ENCODE data around the gene NEDD4L.

Gene NEDD4L

DNA sequence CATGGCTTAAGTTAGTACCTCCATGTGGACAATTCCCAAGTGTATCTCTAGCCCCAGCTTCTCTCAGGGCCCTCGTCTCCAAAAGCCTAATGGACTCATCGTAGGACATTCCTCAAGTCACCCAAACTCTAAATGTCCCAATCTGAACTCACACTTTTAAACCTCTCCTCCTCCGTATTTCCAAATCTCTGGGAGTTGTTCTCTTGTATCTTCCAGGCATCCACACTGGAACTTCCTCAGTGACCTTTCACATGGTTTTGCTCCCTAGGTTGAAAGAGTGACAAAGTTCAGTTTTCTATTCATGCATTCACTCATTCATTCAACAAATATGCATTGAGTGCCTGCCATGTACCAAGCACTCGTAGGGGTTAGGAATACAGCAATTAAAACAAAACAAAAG, 364.6 kb downstream of the NEDD4L start:
- H3K9me3 Mint-ChIP-seq: no peaks in the 10 kb centered on the region
- no peak overlapping the region for H3K4me3 Mint-ChIP-seq
- no peaks in the 10 kb centered on the region for H3K36me3 Mint-ChIP-seq
- no peak for DNase-seq
- H3K4me1 Mint-ChIP-seq: no peaks in the 10 kb centered on the region
- CTCF ChIA-PET: no interaction called here
- H3K27ac Mint-ChIP-seq: no peak overlapping the region
- peaks cover 2% of the 10 kb centered on the region for H3K27me3 Mint-ChIP-seq

DNA sequence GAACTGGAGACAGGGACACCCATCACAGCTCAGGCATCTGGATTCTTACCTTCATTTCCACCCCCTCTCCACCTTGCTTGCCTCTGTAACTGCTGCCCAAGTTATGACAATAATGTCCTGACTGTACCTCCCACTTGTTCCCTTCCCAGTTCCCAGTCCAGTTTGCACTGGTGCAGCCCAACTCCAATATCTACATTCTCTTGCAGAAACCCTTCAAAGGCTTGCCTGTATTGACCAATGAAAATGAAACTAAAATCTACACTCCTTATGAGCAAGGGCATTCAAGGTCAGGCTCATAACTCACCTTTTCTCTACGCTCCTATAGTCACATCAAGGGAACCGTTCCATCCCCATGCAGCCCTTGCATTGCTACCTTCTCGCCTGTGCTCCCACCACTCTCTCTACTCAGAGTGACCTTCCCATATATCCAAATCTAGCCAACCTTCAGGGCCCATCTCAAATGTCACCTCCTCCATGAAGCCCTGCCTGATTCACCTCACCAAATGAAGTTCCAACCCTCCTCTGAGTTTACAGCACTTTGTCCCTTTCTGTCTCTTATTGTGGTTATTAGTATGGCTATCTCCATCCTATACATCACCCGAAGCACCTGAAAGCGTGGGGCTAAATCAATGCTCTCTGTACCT, 365.9 kb downstream of the NEDD4L start:
- DNase-seq: no peak
- peaks cover 14% of the 10 kb centered on the region for H3K27me3 Mint-ChIP-seq
- CTCF ChIA-PET: no interaction called here
- H3K4me3 Mint-ChIP-seq: no peak overlapping the region
- H3K36me3 Mint-ChIP-seq: no peaks in the 10 kb centered on the region
- no peak overlapping the region for H3K27ac Mint-ChIP-seq
- H3K9me3 Mint-ChIP-seq: no peaks in the 10 kb centered on the region
- no peaks in the 10 kb centered on the region for H3K4me1 Mint-ChIP-seq

DNA sequence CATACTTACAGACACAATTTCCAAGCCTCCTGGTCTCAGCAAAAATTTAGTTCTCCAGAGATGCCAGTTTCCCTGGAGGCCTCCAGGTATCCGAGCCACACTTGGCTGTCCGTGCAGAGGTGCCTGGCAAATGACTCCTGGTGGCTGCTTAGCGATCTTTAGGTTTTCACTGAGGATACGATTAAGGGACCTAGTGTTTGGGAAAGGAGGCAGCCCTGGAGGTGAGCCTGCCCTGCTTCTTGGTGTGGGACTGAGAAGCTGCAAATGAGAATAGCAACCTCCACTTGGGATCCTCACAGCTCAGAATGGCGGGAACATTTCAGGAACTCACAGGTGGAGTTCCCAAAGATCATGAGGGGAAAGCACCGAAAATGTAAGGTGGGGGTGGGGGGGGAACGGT, 367.3 kb downstream of the NEDD4L start:
- no peak overlapping the region for H3K4me3 Mint-ChIP-seq
- H3K27ac Mint-ChIP-seq: no peak overlapping the region
- CTCF ChIA-PET: no interaction called here
- no peaks in the 10 kb centered on the region for H3K4me1 Mint-ChIP-seq
- no peak for DNase-seq
- peaks cover 20% of the 10 kb centered on the region for H3K27me3 Mint-ChIP-seq
- H3K36me3 Mint-ChIP-seq: no peaks in the 10 kb centered on the region
- H3K9me3 Mint-ChIP-seq: no peaks in the 10 kb centered on the region

DNA sequence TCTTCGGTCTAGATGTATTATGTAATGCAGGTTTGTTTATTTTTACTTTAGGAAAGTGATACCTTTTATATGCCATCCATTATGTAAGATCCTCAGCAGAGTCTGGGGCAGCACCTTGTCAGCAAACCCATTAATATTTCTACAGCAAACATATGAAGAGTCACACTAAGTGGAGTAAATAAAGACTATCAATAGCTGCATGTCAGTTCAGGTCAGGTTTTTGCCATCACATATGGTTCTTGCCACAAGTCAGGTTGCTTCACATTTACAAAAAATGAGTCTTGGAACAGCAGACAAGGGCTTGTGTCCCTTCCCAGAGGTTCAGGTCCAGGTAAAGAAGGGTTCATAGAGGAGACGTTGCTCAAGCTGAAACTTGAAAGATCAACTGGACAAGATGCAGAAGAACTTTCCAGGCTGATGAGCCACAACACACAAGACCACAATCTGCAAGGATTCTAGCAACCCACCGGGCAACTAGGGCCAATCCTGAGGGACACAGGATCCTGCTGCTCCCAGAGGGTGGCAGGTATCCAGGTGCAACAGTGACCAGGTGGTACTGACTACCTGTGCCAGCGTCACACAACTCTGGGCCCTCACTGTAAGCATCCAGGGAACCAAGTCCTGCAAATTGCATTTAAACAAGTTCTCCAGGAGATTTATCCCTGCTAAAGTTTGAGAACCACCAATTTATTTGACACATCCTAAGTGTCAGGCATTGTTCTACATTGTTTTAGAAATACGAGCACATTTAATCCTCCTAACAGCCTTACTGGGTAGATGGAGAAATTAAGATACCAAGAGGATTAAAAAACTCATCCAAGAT, 369.0 kb downstream of the NEDD4L start:
- CTCF ChIA-PET: no interaction called here

DNA sequence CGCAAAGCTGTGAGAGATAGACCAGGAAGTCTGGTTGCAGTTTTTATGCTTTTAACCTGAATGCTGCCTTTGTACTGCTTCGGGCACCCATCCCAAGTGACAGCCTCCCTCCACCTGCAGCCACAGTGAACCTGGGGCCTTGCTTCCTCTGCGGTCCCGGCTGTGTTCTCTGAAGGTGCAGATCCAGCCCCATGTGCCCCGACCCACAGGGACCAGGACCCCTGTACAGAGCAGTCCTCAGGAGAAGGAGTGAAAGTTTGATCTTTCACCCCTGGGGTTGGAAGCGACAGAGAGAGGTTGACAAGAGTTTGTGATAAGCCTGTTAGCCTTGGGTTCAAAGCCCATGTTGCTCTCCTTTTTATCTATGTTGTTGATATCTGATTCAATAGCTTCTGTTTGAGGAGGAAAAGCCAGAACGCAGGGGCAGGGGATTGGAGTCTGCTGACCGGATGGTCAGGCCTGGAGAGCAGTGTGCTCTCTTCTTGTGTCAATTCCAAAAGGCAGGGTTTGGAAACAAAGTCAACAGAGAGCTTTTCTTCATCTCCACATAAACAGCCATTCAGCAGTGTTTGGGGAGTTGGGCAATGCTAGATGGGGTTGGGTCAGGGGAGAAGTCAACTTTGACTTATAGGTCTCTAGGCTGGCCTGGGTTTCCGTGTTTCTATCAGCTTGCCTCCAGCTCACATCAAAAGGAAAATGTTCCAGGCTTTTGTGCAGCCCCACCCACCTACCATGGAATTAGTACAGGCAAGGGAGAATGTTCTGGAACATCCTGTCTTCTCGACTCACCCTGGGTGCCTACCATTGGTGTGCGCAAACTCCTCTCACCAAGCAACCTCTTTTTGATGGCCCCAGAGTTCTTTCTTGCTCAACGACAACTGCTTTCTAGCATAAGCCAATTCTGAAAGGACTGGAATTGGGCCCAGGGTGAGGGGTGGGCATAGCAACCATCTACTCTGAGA, 369.9 kb downstream of the NEDD4L start:
- CTCF ChIA-PET: no interaction called here
- Mint-ChIP-seq H3K36me3 (no peaks in the 10 kb centered on the region), H3K27me3 (peaks cover 20% of the 10 kb centered on the region), H3K4me3 (no peak overlapping the region), H3K9me3 (no peaks in the 10 kb centered on the region), H3K4me1 (no peaks in the 10 kb centered on the region), H3K27ac (no peak overlapping the region)
- DNase-seq: no peak

More for the DNA sequence above, 369.0 kb downstream of the NEDD4L start:
- DNase-seq: no peak
- H3K27me3 Mint-ChIP-seq: peaks cover 20% of the 10 kb centered on the region
- H3K4me1 Mint-ChIP-seq: no peaks in the 10 kb centered on the region
- no peaks in the 10 kb centered on the region for H3K36me3 Mint-ChIP-seq
- no peaks in the 10 kb centered on the region for H3K9me3 Mint-ChIP-seq
- no peak overlapping the region for H3K4me3 Mint-ChIP-seq
- no peak overlapping the region for H3K27ac Mint-ChIP-seq

DNA sequence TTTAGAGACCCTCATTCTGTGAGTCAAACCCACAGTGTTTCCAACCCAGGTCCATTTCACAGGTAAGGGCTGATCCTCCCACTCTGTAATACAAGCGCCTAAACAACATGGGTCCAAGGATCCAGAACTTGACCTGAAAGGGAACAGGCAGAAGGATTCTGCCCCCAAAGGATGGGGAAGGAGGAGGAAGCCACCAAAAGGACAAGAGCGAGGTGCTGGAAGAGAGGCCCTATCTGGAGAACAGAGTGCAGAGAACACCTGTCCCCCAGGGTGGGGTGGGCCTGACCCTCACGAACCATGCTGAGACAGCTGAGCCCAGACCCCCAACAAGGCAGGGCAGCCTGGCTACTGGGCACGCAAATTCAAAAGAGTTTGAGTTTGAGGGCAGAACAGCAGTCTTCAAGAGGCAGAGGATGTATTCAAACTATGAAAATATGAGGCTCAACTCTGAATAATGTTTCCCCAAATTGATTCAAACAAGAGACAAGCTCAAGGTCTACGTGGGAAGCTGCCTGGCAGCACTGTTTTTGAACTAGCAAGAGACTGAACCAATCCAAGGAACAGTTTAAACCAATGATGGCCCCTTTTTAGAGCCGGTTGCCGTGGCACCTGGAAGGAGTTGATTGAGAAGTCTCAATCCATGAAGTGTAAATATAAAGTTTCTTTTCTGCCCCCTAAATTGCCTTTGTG, 372.1 kb downstream of the NEDD4L start:
- CTCF ChIA-PET: no interaction called here
- no peak overlapping the region for H3K4me3 Mint-ChIP-seq
- peaks cover 27% of the 10 kb centered on the region for H3K27me3 Mint-ChIP-seq
- no peaks in the 10 kb centered on the region for H3K4me1 Mint-ChIP-seq
- no peaks in the 10 kb centered on the region for H3K9me3 Mint-ChIP-seq
- no peaks in the 10 kb centered on the region for H3K36me3 Mint-ChIP-seq
- H3K27ac Mint-ChIP-seq: no peak overlapping the region
- DNase-seq: no peak

DNA sequence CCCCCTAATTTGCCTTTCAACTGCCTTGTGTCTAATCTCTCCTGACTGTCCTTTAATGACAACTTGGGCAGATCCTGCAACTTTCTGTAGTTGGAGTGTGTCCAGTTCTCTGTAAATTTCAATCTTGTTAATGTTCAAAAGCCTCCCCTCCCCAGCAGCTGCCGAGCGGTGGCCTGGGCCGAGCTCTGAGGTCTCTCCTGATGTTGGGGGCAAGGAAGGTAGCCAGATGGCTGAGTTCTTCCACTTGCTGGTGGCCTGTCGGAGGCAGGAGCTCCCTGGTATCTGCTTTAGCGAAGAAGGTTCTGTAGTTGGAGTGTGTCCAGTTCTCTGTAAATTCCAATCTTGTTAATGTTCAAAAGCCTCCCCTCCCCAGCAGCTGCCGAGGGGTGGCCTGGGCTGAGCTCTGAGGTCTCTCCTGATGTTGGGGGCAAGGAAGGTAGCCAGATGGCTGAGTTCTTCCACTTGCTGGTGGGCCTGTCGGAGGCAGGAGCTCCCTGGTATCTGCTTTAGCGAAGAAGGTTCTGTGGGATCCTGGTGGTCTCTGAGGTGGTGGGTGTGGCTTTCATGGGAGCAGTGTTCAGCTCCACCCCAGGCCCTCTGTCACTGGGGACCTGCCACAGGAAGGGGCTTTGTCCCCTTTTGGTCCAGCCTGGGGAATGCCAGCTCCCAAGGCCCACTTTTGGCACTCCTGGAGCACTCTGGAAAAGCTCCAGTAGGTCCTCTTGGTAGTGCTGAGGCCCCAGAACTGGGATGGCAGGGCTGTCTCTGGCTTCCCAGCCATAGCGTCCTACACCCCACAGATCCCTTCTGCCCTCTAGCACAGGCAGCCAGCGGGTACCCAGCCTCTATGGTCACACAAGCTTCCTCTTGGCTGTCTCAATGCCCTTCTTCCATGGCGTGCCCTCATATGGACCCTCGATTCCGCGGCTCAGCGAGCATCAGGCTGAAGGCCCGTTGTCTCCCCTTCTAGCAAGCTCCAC, 373.0 kb downstream of the NEDD4L start:
- no peak overlapping the region for H3K4me3 Mint-ChIP-seq
- peaks cover 28% of the 10 kb centered on the region for H3K27me3 Mint-ChIP-seq
- no peaks in the 10 kb centered on the region for H3K9me3 Mint-ChIP-seq
- H3K4me1 Mint-ChIP-seq: no peaks in the 10 kb centered on the region
- no peak overlapping the region for H3K27ac Mint-ChIP-seq
- CTCF ChIA-PET: no interaction called here
- no peaks in the 10 kb centered on the region for H3K36me3 Mint-ChIP-seq
- no peak for DNase-seq

DNA sequence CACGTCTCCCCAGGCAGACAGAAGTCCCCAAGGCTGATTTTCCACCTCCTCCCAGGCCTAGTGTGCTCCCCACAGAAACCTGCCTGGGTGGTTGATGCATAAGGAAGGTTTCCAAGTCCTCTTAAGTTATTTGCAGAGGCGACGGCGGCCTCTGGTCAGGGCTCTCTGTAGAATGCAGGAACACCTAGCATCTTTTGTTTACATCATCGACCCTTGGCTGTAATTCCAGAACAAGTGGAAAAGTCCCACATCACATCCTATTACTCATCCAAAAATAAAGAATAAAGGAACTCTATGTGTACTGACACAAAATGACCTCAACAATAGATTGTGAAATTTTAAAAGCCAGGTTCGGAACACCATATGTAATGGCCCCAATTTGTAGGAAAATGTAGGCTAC, 373.7 kb downstream of the NEDD4L start:
- no peak overlapping the region for H3K4me3 Mint-ChIP-seq
- no peak for DNase-seq
- no peaks in the 10 kb centered on the region for H3K4me1 Mint-ChIP-seq
- peaks cover 32% of the 10 kb centered on the region for H3K27me3 Mint-ChIP-seq
- H3K36me3 Mint-ChIP-seq: no peaks in the 10 kb centered on the region
- H3K27ac Mint-ChIP-seq: no peak overlapping the region
- CTCF ChIA-PET: no interaction called here
- H3K9me3 Mint-ChIP-seq: no peaks in the 10 kb centered on the region

DNA sequence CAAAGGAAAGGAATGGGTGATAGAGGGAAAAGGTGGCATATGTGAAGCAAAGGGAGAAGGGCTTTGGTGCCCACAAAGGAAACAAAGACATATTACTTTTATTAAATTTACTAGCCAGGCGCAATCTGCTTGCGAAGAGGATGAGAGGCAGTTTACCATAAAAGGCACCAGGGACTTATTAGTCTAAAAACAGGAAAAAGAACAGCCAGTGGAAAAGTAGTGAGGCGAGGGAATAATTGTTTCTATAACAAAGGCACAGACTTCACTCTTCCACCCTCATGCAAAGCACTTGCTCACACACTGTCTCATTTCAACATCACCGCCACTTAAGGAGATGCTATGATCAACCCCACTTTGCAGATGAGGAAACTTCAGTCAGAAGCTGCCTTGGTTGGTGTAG, 374.3 kb downstream of the NEDD4L start:
- Mint-ChIP-seq H3K4me3 (no peak overlapping the region), H3K4me1 (no peaks in the 10 kb centered on the region), H3K9me3 (no peaks in the 10 kb centered on the region), H3K27me3 (peaks cover 32% of the 10 kb centered on the region), H3K36me3 (no peaks in the 10 kb centered on the region), H3K27ac (no peak overlapping the region)
- CTCF ChIA-PET: no interaction called here
- no peak for DNase-seq

DNA sequence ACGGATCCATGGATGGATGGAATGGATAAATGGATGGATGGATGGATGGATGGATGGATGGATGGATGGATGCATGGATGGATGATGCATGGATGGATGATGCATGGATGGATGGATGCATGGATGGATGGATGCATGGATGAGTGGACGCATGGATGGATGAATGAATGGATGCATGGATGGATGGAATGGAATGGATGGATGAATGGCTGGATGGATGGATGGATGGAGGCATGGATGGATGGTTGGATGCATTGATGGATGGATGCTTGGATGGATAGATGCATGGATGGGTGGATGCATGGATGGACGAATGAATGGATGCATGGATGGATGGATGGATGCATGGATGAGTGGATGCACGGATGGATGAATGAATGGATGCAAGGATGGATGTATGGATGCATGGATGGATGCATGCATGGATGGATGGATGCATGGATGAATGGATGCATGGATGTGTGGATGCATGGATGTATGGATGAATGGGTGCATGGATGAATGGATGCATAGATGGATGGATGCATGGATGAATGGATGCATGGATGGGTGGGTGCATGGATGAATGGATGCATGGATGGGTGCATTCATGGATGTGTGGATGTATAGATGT, 375.7 kb downstream of the NEDD4L start:
- Mint-ChIP-seq H3K4me3 (no peak overlapping the region), H3K27ac (no peak overlapping the region), H3K27me3 (peaks cover 25% of the 10 kb centered on the region), H3K9me3 (no peaks in the 10 kb centered on the region), H3K36me3 (no peaks in the 10 kb centered on the region), H3K4me1 (no peaks in the 10 kb centered on the region)
- CTCF ChIA-PET: no interaction called here
- no peak for DNase-seq

DNA sequence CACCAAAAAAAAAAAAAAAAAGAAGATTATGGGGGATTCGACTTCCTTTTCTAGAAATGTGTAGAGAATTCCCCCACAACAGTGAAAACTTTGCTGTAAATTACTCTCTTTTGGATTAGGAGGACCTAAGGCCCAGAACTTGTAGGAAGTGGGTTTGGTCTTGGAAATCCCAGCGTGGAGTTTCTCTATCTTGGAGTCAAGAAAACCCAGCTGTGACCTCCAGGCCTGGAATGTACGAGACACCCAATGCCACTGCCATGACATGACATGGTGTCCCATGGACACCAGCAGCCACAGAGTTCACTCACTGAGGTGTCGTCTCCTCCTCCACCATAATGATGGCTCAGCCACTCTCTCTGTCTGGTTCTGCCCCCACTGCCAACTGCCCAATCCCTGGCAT, 382.6 kb downstream of the NEDD4L start:
- H3K9me3 Mint-ChIP-seq: no peaks in the 10 kb centered on the region
- H3K4me3 Mint-ChIP-seq: no peak overlapping the region
- no peaks in the 10 kb centered on the region for H3K4me1 Mint-ChIP-seq
- peaks cover 28% of the 10 kb centered on the region for H3K27me3 Mint-ChIP-seq
- DNase-seq: no peak
- no peak overlapping the region for H3K27ac Mint-ChIP-seq
- H3K36me3 Mint-ChIP-seq: no peaks in the 10 kb centered on the region
- CTCF ChIA-PET: no interaction called here

DNA sequence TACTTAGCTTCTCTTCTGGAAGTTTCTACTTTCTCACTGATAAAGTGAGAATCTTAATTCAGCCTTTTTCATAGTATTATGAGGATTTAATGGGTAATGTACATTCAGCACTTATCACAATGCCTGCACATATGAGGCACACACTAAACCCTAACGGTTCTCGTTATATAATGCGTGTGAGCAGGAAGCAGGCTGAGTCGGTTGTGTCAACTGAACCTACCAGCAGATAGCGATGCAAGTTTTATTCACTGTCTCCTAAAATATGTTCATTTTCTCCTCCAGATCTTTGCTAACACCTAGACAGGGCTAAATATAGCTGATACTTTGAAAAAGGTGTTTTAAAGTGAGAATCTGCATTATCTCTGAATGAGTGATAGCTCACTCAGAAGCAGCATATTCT, 383.3 kb downstream of the NEDD4L start:
- Mint-ChIP-seq H3K4me1 (no peaks in the 10 kb centered on the region), H3K4me3 (no peak overlapping the region), H3K27ac (no peak overlapping the region), H3K27me3 (peaks cover 24% of the 10 kb centered on the region), H3K9me3 (no peaks in the 10 kb centered on the region), H3K36me3 (no peaks in the 10 kb centered on the region)
- DNase-seq: no peak
- CTCF ChIA-PET: no interaction called here

DNA sequence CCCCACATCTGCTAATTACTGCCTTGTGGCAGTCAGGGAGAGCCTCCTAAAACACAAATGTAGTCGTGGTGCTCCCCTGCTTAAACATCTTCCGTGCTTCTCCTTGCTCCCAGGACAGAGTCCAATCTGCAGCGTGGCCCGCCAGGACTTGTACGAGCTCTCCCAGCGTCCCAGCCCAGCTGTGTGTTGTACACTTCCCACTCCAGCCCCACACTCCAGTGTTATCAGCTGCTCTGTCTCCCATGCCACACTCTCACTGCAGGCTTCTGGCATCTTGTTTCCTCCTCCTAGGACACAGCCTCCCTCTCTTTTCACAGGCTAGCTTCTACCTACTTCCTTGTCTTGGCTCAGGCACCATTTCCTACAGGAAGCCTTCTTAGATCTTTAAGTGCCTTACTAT, 385.4 kb downstream of the NEDD4L start:
- no peaks in the 10 kb centered on the region for H3K36me3 Mint-ChIP-seq
- H3K4me1 Mint-ChIP-seq: no peaks in the 10 kb centered on the region
- CTCF ChIA-PET: no interaction called here
- no peaks in the 10 kb centered on the region for H3K9me3 Mint-ChIP-seq
- peaks cover 19% of the 10 kb centered on the region for H3K27me3 Mint-ChIP-seq
- no peak overlapping the region for H3K27ac Mint-ChIP-seq
- H3K4me3 Mint-ChIP-seq: no peak overlapping the region
- DNase-seq: no peak

All from activated naive CD4-positive, alpha-beta T cell treated with anti-CD3 and anti-CD28 coated beads, Interleukin-2, amount 10 ng/mL, durations not matched to agents 7 days and 5 days (primary cell).